Measurements from ENCODE around the gene ZNF853. TPM values are rescaled to one million over a fixed set of nuclear protein-coding genes. Genes with fewer than 3 reads are reported as not detected.

Gene ZNF853
- total and polyA plus RNA-seq, 2 of the 8 experiments (the other 6 are each of a cell fraction or from before 2014, with no cell fraction given): 4.3 to 5.7 TPM

DNA sequence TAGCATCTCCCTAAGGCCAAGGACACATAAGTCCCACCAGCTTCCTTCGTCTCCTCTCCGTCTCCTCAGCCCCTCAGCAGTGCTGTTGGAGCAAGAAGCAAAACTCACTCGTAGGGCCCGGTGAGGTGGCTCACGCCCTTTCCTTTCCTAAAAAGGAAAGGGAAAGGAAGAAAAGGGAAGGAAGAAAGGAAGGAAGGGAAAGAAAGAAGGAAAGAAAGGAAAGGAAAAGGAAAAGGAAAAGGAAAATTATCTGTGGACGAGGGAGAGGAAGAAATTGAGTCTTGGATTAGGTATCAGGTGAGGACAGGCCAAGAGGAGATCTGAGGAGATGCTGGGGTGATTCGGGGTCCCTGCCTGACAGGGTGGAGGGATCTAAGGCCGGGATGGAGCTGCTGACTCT lies 18.6 kb downstream of the ZNF853 start:
- H3K23ac ChIP-seq (ENCODE audit: insufficient read length): no peak overlapping the region
- H2BK120ac ChIP-seq (replicated peaks; ENCODE audit: low read depth, low read length): no peak overlapping the region
- H3K23me2 ChIP-seq (ENCODE audit: low read depth, low read length): no peaks in the 10 kb centered on the region; the same call in 1 of the 2 replicates
- peaks cover 0 to 9% (median 2%) of the 10 kb centered on the region in 4 experiments; a peak in 3 of 7 replicates for H3K4me1 ChIP-seq (replicated peaks in 1 of 4; ENCODE audit: control insufficient read depth in 3 of 4, insufficient read depth in 4 of 4, low read length in 3 of 4)
- H3K9ac ChIP-seq (replicated peaks in 1 of 4; ENCODE audit: extremely low read depth in 1 of 4, low read depth in 3 of 4, low read length in 3 of 4): no peak overlapping the region
- FAIRE-seq: no peak
- H3K14ac ChIP-seq (ENCODE audit: insufficient read length): no peak overlapping the region
- no peaks in the 10 kb centered on the region for H3K79me1 ChIP-seq (ENCODE audit: low read depth, low read length)
- no peak overlapping the region for H2BK5ac ChIP-seq (ENCODE audit: low read depth, low read length)
- H3K56ac ChIP-seq (replicated peaks; ENCODE audit: insufficient read length, low read depth, low read length): no peak overlapping the region
- H3K79me2 ChIP-seq (ENCODE audit: control insufficient read depth in 1 of 2, insufficient read depth in 2 of 2, low read length in 2 of 2): no peaks in the 10 kb centered on the region
- no peaks in the 10 kb centered on the region for H3K36me3 ChIP-seq (ENCODE audit: control insufficient read depth in 2 of 4, insufficient read depth in 4 of 4, low read length in 3 of 4)
- no peak overlapping the region for H2BK12ac ChIP-seq (ENCODE audit: low read depth, low read length)
- CTCF ChIA-PET (ENCODE audit: partially characterized antibody): interaction anchor here (0.9 kb wide), 1 partner anchor 65 kb away, joined by 3 read pairs; no protein-coding TSS in a partner anchor
- H3K18ac ChIP-seq (ENCODE audit: extremely low read depth, low read length): no peak overlapping the region
- H4K91ac ChIP-seq (replicated peaks; ENCODE audit: insufficient read length, low read length): no peak overlapping the region
- DNase-seq (ENCODE audit: low read depth in 1 of 2, low spot score in 2 of 2): no peak
- H2BK20ac ChIP-seq (ENCODE audit: low read length): no peak overlapping the region
- no peaks in the 10 kb centered on the region for H4K20me1 ChIP-seq (replicated peaks in 1 of 2; ENCODE audit: control insufficient read depth in 1 of 2, insufficient read depth in 2 of 2, low read length in 2 of 2)
- no peak overlapping the region for H3K4ac ChIP-seq (replicated peaks; ENCODE audit: insufficient read length, low read depth, low read length)
- no peak overlapping the region for H2AFZ ChIP-seq (ENCODE audit: low read length)
- no peaks in the 10 kb centered on the region for H3K9me3 ChIP-seq (ENCODE audit: insufficient read depth in 2 of 2, low read depth in 1 of 2, low read length in 1 of 2)
- 92% methylated on average over 8 of the region's 8 CpGs; no CpG with 5 or more reads in 1 of the 2 experiments for WGBS, 2 experiments (ENCODE audit: extremely low coverage in 1 of 2, insufficient coverage in 1 of 2, insufficient read length in 1 of 2, insufficient replicate concordance in 2 of 2, low coverage in 1 of 2, low lambda C conversion rate in 2 of 2, missing lambda C conversion rate in 1 of 2)
- H4K5ac ChIP-seq (ENCODE audit: insufficient read length, low read depth, low read length): no peak overlapping the region
- H3K4me2 ChIP-seq (ENCODE audit: insufficient read depth in 1 of 2, low read depth in 2 of 2, low read length in 2 of 2): no peak overlapping the region
- POLR2A ChIA-PET (ENCODE audit: partially characterized antibody): interaction anchor here (0.7 kb wide), 1 partner anchor 16 kb away, joined by 3 read pairs; no protein-coding TSS in a partner anchor
- no peak overlapping the region for H4K8ac ChIP-seq (ENCODE audit: extremely low read depth, insufficient read depth, low read length)
- H2AK5ac ChIP-seq (ENCODE audit: low read depth, low read length): no peak overlapping the region
- H3K27me3 ChIP-seq (replicated peaks in 1 of 4; ENCODE audit: control insufficient read depth in 3 of 4, extremely low read depth in 1 of 4, insufficient read depth in 3 of 4, low read length in 3 of 4): no peaks in the 10 kb centered on the region
- H3K27ac ChIP-seq (ENCODE audit: low read depth, low read length): no peak overlapping the region
- H3K4me3 ChIP-seq (ENCODE audit: extremely low read depth in 1 of 4, insufficient read depth in 2 of 4, low read depth in 3 of 4, low read length in 4 of 4): no peak overlapping the region
- no peak for TF ChIP-seq FOSL1 (IDR thresholded peaks at IDR 0.05; ENCODE audit: insufficient read depth, low read depth, low read length)
- TF ChIP-seq TBP (IDR thresholded peaks at IDR 0.05; ENCODE audit: low read depth, low read length): no peak
- TF ChIP-seq GTF2F1 (IDR thresholded peaks at IDR 0.05; ENCODE audit: borderline replicate concordance, low read depth, low read length): no peak
- TF ChIP-seq SUZ12 (IDR thresholded peaks at IDR 0.05; ENCODE audit: low read length): no peak
- TF ChIP-seq, protein P1, sequence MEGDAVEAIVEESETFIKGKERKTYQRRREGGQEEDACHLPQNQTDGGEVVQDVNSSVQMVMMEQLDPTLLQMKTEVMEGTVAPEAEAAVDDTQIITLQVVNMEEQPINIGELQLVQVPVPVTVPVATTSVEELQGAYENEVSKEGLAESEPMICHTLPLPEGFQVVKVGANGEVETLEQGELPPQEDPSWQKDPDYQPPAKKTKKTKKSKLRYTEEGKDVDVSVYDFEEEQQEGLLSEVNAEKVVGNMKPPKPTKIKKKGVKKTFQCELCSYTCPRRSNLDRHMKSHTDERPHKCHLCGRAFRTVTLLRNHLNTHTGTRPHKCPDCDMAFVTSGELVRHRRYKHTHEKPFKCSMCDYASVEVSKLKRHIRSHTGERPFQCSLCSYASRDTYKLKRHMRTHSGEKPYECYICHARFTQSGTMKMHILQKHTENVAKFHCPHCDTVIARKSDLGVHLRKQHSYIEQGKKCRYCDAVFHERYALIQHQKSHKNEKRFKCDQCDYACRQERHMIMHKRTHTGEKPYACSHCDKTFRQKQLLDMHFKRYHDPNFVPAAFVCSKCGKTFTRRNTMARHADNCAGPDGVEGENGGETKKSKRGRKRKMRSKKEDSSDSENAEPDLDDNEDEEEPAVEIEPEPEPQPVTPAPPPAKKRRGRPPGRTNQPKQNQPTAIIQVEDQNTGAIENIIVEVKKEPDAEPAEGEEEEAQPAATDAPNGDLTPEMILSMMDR (IDR thresholded peaks at IDR 0.05; ENCODE audit: control extremely low read depth in 1 of 3, insufficient read depth in 1 of 3, low read depth in 1 of 3, low read length in 3 of 3): no peak
- TF ChIP-seq MAFK (IDR thresholded peaks at IDR 0.05; ENCODE audit: low read depth, low read length): no peak
- no peak for TF ChIP-seq RFX5 (IDR thresholded peaks at IDR 0.05; ENCODE audit: borderline replicate concordance, low read depth, low read length)
- H2BK15ac ChIP-seq (ENCODE audit: low read length): no peak overlapping the region
